GM21576 (cell line): ENCODE results near the gene OR1F1.
A peak's percentile ranks its signal among the peaks of the same experiment; 100 is the strongest.
"Not testable (repeated sequence)": the region's sequence is repeated elsewhere in the genome, so short reads cannot be mapped to it uniquely, and the experiment has no call there.

Experiments used
- ATAC-seq: cut with Tn5 transposase; IDR thresholded peaks from one replicate; pipeline ENCODE4 v1.9.1; 2021; ENCODE audit warnings: mild to moderate bottlenecking, moderate library complexity; ENCODE audit not compliant: unreplicated experiment

The OR1F1 gene

GRCh38 chr16:3187798-3188674 lies at the start of gene OR1F1:
OR1F1 (plus strand) TSS chr16:3188204.
- no peak for ATAC-seq

DNA sequence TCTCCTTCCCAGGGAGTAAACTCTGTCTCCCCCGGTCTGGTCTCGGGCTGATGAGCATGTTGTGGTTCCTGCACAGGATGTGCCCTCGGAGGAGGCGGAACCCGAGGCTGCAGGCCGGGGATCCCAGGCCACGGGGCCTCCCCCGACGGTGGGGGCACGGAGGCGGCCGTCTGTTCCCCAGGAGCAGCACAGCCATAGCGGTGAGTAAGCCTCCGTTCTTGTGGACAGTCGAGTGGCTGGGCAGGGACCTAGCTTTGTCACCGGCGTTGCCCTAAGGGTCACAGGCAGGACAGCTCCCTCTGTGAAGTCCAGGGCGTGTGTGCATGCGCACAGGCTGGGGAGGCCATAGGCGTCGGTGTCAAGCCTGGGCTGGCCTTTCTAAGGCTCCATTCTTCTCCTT lies 49.7 kb upstream of the OR1F1 start:
- ATAC-seq: no peak

- ATAC-seq: no peak
These were observed 49.1 kb upstream of the OR1F1 start for GRCh38 chr16:3138823-3139426.

GRCh38 chr16:3139561-3139960 lies 48.4 kb upstream of the OR1F1 start:
- ATAC-seq: not testable (repeated sequence)

DNA sequence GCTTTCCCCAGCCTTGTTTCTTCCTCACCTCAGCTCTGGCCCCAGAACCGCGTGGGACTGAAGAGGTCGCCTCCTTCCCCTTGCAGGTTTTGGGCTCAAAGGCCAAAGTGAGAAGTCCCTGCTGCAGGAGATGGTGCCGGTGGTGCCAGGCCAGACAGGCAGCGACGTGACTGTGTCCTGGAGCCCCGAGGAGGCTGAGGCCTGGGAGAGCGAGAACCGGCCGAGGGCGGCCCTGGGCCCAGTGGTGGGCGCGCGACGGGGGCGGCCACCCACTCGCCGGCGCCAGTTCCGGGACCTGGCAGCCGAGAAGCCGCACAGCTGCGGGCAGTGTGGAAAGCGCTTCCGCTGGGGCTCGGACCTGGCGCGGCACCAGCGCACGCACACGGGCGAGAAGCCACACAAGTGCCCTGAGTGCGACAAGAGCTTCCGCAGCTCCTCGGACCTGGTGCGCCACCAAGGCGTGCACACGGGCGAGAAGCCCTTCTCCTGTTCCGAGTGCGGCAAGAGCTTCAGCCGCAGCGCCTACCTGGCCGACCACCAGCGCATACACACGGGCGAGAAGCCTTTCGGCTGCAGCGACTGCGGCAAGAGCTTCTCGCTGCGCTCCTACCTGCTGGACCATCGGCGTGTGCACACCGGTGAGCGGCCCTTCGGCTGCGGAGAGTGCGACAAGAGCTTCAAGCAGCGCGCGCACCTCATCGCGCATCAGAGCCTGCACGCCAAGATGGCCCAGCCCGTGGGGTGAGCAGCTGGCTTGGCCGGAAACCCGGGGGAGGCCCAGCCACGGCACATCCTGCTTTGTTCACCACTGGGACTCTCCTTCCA lies 47.2 kb upstream of the OR1F1 start:
- ATAC-seq: no peak

DNA sequence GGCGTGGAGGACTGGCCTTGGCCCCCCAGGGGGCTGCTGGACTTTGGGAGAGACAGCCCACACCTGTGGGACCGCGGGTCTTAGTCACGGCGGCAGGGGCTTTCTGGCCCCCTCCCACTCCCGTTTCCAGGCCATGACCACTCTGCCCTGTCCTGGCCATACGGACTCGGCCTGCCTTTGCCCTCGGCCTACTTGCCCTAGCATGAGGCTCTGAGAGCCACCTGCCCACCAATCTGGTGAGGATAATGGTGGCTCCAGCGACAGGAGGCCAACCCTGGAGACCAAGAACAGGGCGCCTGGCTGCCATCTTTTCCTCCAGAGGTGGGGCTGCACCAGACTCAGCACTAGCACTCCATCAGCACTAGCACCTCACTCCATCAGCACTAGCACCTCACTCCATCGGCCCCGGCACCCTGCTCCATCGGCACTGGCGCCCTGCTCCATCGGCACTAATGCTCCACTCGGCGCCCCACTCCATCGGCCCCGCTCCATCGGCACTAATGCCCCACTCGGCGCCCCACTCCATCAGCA lies 46.2 kb upstream of the OR1F1 start:
- ATAC-seq: no peak

DNA sequence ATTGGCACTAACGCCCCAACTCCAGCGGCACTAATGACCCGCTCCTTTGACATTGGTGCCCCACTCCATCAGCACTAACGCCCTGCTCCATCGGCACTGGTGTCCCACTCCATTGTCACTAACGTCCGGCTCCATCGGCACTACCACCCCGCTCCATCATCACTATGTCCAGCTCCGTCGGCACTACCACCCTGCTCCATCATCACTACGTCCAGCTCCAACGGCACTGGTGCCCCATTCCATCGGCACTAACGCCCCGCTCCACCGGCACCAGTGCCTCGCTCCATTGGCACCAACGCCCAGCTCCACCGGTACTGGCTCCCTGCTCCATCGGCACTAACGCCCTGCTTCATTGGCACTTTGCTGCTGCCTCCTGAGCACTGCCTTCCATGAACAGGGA lies 45.7 kb upstream of the OR1F1 start:
- no peak for ATAC-seq

DNA sequence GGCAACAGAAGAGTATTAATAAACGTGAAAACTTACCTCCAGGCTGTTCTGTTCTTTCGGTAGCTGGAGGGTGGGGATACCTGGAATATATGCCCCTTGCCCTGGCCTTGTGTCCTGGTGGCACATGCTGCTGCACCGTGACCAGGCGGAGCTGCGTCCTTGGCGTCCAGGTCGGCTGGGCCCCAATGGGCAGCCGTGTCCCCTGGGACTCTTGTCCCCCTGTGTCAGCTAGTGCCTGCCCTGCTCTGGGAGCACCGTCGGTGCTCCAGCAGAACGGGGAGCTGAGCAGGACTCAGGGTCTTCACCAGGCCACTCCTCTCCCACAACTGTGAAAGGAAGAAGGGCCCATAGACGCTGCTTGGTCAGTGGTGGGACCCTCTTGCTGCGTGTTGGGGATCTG lies 45.2 kb upstream of the OR1F1 start:
- ATAC-seq: no peak

- ATAC-seq: no peak
These were observed 44.8 kb upstream of the OR1F1 start for GRCh38 chr16:3143189-3143588.

GRCh38 chr16:3143598-3144320 lies 44.2 kb upstream of the OR1F1 start:
- no peak for ATAC-seq

GRCh38 chr16:3144321-3144983 lies 43.6 kb upstream of the OR1F1 start:
- ATAC-seq: no peak

GRCh38 chr16:3145151-3145550 lies 42.9 kb upstream of the OR1F1 start:
- ATAC-seq: no peak

DNA sequence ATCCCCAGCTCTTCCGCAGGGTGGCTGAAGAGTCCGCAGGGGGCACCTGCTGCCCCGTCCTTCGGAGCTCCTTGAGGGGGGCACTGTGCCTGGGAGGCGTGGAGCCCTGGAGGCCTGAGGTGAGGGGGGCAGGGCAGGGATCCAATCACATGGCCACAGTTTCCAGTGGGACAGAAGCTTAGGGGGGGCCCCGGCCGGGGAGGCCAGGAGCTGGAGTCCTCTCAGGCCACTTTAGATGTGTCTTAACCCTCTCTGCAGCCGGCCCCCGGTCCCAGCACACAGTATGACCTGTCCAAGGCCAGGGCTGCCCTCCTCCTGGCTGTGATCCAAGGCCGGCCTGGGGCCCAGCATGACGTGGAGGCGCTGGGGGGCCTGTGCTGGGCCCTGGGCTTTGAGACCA lies 42.3 kb upstream of the OR1F1 start:
- ATAC-seq: no peak

DNA sequence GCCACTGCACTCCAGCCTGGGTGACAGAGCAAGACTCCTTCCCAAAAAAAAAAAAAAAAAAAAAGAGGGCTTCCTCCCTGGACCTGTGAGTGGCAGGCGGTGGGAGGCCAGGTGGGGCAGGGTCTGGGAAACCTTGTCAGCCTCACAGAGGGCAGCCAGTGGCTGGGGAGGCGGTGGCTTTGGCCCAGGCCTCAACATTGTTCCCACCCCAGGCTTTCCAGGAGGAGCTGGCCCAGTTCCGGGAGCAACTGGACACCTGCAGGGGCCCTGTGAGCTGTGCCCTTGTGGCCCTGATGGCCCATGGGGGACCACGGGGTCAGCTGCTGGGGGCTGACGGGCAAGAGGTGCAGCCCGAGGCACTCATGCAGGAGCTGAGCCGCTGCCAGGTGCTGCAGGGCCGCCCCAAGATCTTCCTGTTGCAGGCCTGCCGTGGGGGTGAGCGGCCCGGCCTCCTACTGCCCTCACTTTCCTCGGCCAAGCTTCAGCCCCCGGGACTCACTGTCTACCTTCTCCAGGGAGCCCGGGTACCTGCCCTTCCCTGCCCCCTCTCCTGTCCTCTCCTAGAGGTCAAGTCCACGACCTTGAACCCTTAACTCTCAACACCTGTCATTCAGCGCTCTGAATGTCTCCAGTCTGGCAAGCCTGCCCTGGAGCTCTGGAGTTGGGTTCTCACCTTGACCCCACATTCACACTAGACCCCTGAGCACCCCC lies 40.8 kb upstream of the OR1F1 start:
- no peak for ATAC-seq

- ATAC-seq: no peak
These were observed 40.3 kb upstream of the OR1F1 start for GRCh38 chr16:3147757-3148104.

DNA sequence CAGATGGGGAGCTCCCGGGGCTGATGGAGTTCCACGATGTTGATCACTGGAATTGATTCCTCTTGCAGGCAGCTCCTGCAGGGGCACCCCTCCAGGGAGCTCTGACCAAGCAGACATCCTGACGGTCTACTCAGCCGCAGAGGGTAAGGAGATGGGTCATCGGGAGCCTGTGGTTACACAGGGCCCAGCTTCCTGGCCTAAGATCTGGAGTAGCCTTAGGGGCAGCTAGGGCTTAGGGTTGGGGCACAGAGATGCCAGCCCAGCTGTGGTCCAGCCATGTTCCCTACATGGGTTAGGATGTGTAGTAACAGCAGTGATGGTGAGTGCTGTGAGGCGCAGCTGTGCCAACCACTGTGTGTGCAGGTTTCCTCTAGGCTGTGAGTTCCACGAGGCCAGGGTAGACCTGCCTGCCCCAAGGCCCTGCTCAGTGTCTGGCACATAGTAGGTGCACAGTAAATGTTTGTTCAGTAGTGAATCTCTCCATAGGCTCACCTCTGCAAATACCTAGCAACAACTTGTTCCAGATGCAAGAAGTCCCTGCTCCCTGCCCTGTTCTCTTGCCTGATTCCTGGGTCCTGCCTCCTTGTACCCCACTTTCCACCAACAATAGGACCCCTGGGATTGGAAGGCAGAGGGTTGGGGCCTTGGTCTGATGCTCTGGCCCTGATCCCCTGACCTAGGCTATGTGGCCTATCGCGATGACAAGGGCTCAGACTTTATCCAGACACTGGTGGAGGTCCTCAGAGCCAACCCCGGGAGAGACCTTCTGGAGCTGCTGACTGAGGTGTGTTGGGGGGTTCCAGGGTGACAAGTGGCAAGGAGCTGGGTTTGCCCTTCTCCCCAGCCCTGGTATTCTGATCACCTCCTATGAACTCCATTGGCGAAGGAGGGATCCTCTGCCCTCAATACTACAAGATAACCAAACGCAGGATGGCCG lies 39.5 kb upstream of the OR1F1 start:
- ATAC-seq: no peak

GRCh38 chr16:3149193-3149530 lies 38.8 kb upstream of the OR1F1 start:
- no peak for ATAC-seq

DNA sequence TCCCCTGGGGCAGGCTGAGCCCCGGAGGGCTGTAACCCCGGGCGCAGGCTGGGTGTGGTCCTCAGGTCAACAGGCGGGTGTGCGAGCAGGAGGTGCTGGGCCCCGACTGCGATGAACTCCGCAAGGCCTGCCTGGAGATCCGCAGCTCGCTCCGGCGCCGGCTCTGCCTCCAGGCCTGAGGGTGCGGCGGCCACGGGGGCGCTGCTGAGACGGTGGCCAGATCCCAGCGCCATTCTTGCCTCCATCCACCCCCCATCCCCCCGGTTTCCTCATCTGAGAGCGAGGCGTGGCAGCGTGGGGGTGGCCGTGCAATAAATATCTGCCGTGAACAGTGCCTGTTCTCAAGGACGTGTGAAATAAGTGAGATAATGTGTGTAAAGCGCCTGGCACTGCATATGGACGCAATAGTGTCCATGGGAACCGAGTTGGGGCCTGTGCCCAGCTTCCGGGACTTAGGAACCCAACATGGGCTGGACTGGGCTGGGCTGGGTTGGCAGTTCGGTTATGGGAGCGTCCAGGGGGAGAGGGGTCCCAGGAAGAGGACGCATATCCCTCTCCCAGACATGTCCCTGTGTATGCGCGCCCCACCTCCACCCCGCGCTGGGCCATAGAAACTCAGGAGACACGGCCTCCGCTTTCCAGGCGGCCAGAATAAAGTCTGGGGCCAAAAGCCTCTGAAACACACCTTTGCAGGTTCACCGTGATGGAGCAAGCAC lies 38.2 kb upstream of the OR1F1 start:
- ATAC-seq: peak; percentile 4
